BE2C (cell line): ENCODE data around the gene PARD3.
A peak's percentile ranks its signal among the peaks of the same experiment; 100 is the strongest.

ENCODE experiments used
- DNase-seq: peaks from one replicate; pipeline ENCODE4 v3.0.0-alpha.2; 2020
- H3K27me3 ChIP-seq: fragments of 250-450 bp; sonication (Bioruptor Pico); 2 replicates; pipeline ENCODE4 v1.5.1; 2020; ENCODE audit warnings: mild to moderate bottlenecking
- H3K36me3 ChIP-seq: fragments of 250-450 bp; sonication (Bioruptor Pico); 2 replicates; pipeline ENCODE4 v1.5.1; 2020; ENCODE audit warnings: mild to moderate bottlenecking
- H3K4me1 ChIP-seq: fragments of 250-450 bp; sonication (Bioruptor Pico); 2 replicates; pipeline ENCODE4 v1.5.1; 2020
- H3K4me3 ChIP-seq: 2 replicates; pipeline ENCODE4 v1.5.1; 2011; ENCODE audit warnings: low read depth, low read length
- H3K9me3 ChIP-seq: fragments of 250-450 bp; sonication (Bioruptor Pico); 2 replicates; pipeline ENCODE4 v1.5.1; 2020
- TF ChIP-seq, protein P1 (sequence below): IDR thresholded peaks from 2 replicates; pipeline ENCODE4 v1.5.1; 2012; ENCODE audit warnings: mild to moderate bottlenecking, low read depth, low read length

The PARD3 gene

DNA sequence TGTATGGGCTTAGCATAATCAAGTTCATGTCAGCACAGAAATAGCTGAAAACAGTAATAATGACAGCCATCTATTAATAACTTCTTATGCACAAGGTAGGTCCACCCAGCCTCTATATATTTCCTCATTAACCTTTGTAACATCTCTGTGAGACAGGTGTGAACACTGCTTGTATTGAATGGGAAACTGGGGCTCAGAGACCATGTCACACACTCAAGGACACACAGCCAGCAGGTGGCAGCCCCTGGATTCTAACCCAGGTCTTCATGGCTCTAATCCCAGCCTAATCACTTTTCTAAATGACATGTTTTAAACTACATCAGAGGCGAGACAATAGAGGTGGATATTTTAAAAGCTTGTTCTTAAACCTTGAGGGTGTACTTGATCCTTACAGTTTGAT lies 591.4 kb downstream of the PARD3 start:
- H3K36me3 ChIP-seq, result no peaks in the 10 kb centered on the region
- no peak overlapping the region for H3K4me3 ChIP-seq
- H3K27me3 ChIP-seq, result no peaks in the 10 kb centered on the region
- H3K9me3 ChIP-seq, result no peaks in the 10 kb centered on the region; the same call in 1 of the 2 replicates
- TF ChIP-seq, protein P1, sequence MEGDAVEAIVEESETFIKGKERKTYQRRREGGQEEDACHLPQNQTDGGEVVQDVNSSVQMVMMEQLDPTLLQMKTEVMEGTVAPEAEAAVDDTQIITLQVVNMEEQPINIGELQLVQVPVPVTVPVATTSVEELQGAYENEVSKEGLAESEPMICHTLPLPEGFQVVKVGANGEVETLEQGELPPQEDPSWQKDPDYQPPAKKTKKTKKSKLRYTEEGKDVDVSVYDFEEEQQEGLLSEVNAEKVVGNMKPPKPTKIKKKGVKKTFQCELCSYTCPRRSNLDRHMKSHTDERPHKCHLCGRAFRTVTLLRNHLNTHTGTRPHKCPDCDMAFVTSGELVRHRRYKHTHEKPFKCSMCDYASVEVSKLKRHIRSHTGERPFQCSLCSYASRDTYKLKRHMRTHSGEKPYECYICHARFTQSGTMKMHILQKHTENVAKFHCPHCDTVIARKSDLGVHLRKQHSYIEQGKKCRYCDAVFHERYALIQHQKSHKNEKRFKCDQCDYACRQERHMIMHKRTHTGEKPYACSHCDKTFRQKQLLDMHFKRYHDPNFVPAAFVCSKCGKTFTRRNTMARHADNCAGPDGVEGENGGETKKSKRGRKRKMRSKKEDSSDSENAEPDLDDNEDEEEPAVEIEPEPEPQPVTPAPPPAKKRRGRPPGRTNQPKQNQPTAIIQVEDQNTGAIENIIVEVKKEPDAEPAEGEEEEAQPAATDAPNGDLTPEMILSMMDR, result 0 out of 2 replicates have a peak, but pooled peaks have one; percentile 7
- H3K4me1 ChIP-seq, result peaks cover 6% of the 10 kb centered on the region
- no peak for DNase-seq

DNA sequence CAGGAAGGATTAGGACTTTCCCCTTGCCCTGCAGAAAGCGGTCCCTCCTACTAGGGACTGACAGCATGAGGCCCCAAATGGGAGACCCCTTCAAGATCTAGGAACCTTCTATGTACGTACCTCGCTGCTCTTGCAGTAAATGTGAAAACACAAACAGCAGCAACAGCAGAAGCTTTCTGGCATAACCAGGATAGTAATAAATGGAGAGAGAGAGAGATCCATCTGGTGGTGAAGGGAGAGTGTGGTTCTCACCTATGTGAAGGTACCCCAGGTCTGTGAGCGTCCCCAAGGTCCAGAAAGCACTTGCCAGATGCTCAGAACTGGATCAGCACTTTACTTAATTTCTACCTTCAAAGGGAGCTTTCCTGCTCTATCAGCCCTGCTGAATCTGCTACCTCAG lies 592.7 kb downstream of the PARD3 start:
- TF ChIP-seq, protein P1, result peak; percentile 25
- Histone ChIP-seq H3K4me3 (no peak overlapping the region), H3K27me3 (no peaks in the 10 kb centered on the region), H3K9me3 (no peaks in the 10 kb centered on the region; the same call in 1 of the 2 replicates), H3K36me3 (no peaks in the 10 kb centered on the region), H3K4me1 (peaks cover 12% of the 10 kb centered on the region)
- DNase-seq, result no peak

DNA sequence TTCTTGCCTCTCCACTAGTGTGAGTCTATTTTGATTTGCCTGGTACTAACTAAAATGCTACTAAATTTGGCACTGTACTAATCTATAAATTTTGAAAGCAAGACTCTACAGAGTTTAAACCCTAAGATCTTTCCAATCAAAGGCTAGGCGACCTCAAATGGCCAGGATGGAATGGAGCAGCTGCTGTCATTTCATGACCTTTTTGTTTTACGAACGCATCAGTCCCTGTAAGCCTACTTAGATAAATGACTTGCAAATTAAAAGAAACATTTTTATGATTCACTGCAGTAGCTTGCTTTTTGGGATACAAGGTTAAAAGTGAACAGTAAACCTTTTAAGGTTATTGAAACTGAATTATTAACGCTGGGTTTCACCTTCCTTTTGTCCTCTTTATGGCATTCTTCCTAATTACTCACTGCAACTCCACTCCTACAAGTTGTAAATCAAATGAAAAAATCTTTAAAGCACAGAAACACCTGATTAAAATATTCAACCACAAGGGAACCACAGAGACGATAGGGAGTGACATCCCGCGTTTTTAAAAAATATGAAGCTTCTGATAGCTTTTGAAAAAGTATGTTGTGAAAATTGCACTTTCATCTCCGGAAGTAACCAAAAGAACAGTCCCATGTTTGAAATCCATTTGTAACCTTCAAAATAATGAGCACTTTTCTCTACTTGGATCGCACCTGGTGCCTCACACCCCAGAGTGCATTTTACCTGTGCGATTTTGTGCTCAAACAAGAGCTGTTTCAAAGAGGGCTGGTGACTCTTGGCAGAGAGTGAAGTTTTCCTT lies 595.1 kb downstream of the PARD3 start:
- no peak overlapping the region for H3K4me3 ChIP-seq
- no peaks in the 10 kb centered on the region for H3K36me3 ChIP-seq
- DNase-seq, result no peak
- H3K27me3 ChIP-seq, result no peaks in the 10 kb centered on the region
- TF ChIP-seq, protein P1, result no peak
- H3K9me3 ChIP-seq, result no peaks in the 10 kb centered on the region
- peaks cover 32% of the 10 kb centered on the region for H3K4me1 ChIP-seq

DNA sequence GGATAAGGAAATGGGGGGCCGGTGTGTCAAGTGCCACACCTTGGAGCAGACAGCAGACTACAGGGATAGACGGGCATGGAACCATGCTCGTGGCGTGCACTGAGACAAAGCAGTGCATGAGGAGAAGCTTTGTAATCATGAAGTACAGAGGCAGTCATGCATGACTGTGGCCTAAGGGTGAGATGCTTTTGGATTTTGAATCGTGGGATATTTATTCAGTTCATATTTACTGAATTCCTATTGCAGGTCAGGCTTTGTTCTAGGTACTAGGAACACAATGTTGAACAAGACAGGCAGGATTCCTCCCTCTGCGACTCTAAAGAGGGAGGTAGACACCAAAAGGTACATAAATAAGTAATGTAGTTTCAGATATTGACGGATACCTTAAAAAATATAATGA lies 597.6 kb downstream of the PARD3 start:
- Histone ChIP-seq H3K4me1 (peaks cover 30% of the 10 kb centered on the region), H3K36me3 (no peaks in the 10 kb centered on the region), H3K27me3 (no peaks in the 10 kb centered on the region), H3K4me3 (no peak overlapping the region), H3K9me3 (no peaks in the 10 kb centered on the region)
- DNase-seq, result peak; percentile 27
- TF ChIP-seq, protein P1, result no peak

DNA sequence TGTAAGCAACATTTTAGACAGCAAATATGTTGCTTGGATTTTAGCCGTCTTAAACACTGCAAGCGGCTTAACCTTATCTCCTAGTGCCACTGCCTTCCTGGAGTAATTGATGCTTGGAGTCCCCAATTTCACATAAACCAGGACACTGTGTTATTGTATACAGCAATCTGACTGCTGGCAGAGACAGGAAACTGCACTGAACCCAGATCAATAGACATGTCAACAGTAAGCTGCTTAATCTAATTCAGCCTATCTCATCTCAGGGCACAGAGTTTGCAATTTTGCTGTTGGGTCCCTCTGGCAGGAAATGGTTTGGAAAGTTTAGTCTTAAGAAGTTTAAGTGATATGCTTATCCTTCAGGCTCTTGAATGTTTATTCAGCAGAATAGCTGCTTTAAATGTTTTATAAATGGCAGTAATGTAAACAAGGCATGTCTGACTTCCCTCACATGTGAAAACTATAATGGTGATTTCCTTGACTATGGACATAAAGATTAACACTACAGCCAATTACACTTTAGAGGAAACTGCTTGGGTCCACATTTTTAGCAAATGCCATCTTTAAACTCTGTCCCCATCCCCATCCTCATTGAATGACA lies 598.6 kb downstream of the PARD3 start:
- DNase-seq, result peak; percentile 56
- TF ChIP-seq, protein P1, result 0 out of 2 replicates have a peak, but pooled peaks have one; percentile 17
- Histone ChIP-seq H3K4me1 (peaks cover 30% of the 10 kb centered on the region), H3K9me3 (no peaks in the 10 kb centered on the region), H3K27me3 (no peaks in the 10 kb centered on the region), H3K4me3 (peak overlapping the region; percentile 12; the same call in 1 of the 2 replicates), H3K36me3 (no peaks in the 10 kb centered on the region)

DNA sequence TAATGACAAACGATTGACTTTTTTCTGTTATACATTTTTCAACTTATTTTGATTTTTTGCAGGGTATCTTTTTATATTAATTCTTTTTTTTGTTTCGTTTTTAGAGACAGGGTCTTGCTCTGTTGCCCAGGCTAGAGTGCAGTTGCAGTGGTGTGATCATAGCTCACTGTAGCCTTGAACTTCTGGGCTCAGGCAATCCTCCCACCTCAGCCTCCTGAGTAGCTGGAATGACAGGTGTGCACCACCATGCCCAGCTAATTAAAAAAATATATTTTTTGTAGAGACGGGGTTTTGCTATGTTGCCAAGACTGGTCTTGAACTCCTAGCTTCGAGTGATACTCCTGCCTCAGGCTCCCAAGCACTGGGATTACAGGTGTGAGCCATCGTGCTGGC lies 601.3 kb downstream of the PARD3 start:
- TF ChIP-seq, protein P1, result no peak
- no peaks in the 10 kb centered on the region for H3K27me3 ChIP-seq
- no peak for DNase-seq
- peaks cover 30% of the 10 kb centered on the region for H3K4me1 ChIP-seq
- no peaks in the 10 kb centered on the region for H3K36me3 ChIP-seq
- no peak overlapping the region for H3K4me3 ChIP-seq
- no peaks in the 10 kb centered on the region for H3K9me3 ChIP-seq
